ENCODE measurements around the gene LDB2.
A peak's percentile ranks its signal among the peaks of the same experiment; 100 is the strongest.

The LDB2 gene

DNA sequence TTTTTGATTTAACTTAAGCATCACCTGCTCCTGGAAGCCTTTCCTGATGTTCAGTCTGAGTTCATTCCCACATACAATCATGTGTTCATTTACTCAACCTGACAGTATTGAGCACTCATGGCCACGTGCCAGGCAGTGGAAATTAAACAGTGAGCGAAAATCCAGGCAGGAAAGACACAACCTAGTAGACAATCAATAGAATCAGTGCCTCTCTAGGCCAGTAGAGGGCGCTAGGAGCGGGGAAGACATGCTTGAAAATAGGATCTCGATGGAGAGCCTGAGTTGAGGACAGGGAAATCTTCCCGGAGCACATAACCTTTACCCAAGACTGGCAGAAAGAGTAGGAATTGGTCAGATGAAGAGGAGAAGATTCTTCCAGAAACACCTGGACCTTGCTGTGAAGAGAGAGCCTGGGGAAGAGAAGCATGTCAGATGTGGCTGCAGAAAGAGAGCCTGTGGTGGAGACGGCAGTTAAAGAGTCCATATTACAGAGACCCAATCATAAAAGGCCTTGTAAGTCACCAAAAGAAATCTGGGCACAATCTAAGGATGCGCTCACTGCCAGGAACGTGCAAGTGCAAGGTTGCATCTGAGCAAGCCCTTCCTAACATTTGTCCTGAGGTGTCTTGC lies 103.5 kb downstream of the LDB2 start:
- no peak overlapping the region for H3K4me2 ChIP-seq (ENCODE audit: low read depth, low read length)
- H3K9me2 ChIP-seq (replicated peaks; ENCODE audit: insufficient read depth, low read length) = no peaks in the 10 kb centered on the region
- no peaks in the 10 kb centered on the region for H4K20me1 ChIP-seq (ENCODE audit: insufficient read depth, low read length)
- no peaks in the 10 kb centered on the region for H3K27me3 ChIP-seq (replicated peaks; ENCODE audit: insufficient read depth, low read length)
- TF ChIP-seq EZH2 (optimal IDR thresholded peaks at IDR 0.05; ENCODE audit: low read depth, low read length) (no peak), EZH2phosphoT487 (IDR thresholded peaks at IDR 0.05; ENCODE audit: low read length) (no peak)
- TF ChIP-seq, protein P1, sequence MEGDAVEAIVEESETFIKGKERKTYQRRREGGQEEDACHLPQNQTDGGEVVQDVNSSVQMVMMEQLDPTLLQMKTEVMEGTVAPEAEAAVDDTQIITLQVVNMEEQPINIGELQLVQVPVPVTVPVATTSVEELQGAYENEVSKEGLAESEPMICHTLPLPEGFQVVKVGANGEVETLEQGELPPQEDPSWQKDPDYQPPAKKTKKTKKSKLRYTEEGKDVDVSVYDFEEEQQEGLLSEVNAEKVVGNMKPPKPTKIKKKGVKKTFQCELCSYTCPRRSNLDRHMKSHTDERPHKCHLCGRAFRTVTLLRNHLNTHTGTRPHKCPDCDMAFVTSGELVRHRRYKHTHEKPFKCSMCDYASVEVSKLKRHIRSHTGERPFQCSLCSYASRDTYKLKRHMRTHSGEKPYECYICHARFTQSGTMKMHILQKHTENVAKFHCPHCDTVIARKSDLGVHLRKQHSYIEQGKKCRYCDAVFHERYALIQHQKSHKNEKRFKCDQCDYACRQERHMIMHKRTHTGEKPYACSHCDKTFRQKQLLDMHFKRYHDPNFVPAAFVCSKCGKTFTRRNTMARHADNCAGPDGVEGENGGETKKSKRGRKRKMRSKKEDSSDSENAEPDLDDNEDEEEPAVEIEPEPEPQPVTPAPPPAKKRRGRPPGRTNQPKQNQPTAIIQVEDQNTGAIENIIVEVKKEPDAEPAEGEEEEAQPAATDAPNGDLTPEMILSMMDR (IDR thresholded peaks at IDR 0.05; ENCODE audit: low read length) = peak; percentile 56
- no peaks in the 10 kb centered on the region for H3K4me1 ChIP-seq (ENCODE audit: low read length)
- no peaks in the 10 kb centered on the region for H3F3A ChIP-seq (ENCODE audit: insufficient read depth, low read length)
- H3K9ac ChIP-seq (ENCODE audit: low read length) = no peak overlapping the region
- no peaks in the 10 kb centered on the region for H3K9me3 ChIP-seq (replicated peaks; ENCODE audit: insufficient read depth, low read length)
- peak; percentile 21 for DNase-seq
- no peak overlapping the region for H3K27ac ChIP-seq (ENCODE audit: low read length)
- H3K36me3 ChIP-seq (replicated peaks; ENCODE audit: insufficient read depth, low read length) = no peaks in the 10 kb centered on the region
- no peak overlapping the region for H3K4me3 ChIP-seq (ENCODE audit: low read length)
- H3K79me2 ChIP-seq (ENCODE audit: low read length) = no peaks in the 10 kb centered on the region
- H2AFZ ChIP-seq (ENCODE audit: low read length) = no peak overlapping the region

DNA sequence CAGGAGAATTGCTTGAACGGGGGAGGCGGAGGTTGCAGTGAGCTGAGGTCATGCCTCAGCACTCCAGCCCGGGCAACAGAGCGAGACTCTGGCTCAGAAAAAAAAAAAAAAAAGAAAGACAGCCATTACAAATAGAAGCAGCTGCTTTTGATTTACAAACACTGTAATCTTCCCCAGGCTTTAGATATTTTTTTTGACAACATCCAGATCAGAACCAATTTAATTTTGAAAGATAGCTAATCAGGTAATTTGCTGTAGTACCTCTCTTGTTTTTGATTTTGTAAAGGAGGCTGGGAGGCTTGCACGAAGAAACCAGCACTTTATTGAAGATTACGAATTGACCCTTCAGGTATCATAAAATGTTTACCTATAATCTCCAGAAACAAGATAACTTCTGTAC lies 107.0 kb downstream of the LDB2 start:
- TF ChIP-seq EZH2phosphoT487 (IDR thresholded peaks at IDR 0.05; ENCODE audit: low read length) = no peak
- TF ChIP-seq, protein P1 (IDR thresholded peaks at IDR 0.05; ENCODE audit: low read length) = no peak
- TF ChIP-seq EZH2 (optimal IDR thresholded peaks at IDR 0.05; ENCODE audit: low read depth, low read length) = no peak
- Histone ChIP-seq H3K27ac (ENCODE audit: low read length) (no peak overlapping the region), H3K9me2 (replicated peaks; ENCODE audit: insufficient read depth, low read length) (no peaks in the 10 kb centered on the region), H3K36me3 (replicated peaks; ENCODE audit: insufficient read depth, low read length) (no peaks in the 10 kb centered on the region), H3K4me3 (ENCODE audit: low read length) (no peak overlapping the region), H4K20me1 (ENCODE audit: insufficient read depth, low read length) (no peaks in the 10 kb centered on the region), H3K4me2 (ENCODE audit: low read depth, low read length) (no peak overlapping the region), H3K79me2 (ENCODE audit: low read length) (no peaks in the 10 kb centered on the region), H3F3A (ENCODE audit: insufficient read depth, low read length) (no peaks in the 10 kb centered on the region), H3K4me1 (ENCODE audit: low read length) (no peaks in the 10 kb centered on the region), H3K9me3 (replicated peaks; ENCODE audit: insufficient read depth, low read length) (no peaks in the 10 kb centered on the region), H3K9ac (ENCODE audit: low read length) (no peak overlapping the region), H2AFZ (ENCODE audit: low read length) (no peak overlapping the region), H3K27me3 (replicated peaks; ENCODE audit: insufficient read depth, low read length) (no peaks in the 10 kb centered on the region)
- DNase-seq = no peak

DNA sequence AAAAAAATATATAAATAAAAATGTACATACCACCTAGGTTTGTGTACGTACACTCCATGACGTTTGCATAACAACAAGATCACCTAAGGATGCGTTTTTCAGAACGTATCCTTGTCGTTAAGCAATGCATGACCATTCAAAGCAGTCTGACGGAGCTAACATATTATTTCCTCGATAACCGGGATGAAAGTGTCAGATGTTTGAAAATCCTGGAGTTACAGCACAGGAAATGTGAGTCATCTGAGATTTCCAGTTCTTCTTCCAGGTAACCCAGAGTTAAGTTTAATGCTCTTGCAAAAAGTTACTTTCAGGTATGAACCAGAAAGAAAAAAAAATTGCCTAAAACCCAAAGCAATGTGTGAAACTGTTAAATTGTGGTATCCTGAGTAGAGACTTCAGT lies 107.9 kb downstream of the LDB2 start:
- Histone ChIP-seq H3K4me2 (ENCODE audit: low read depth, low read length) (no peak overlapping the region), H3K9me3 (replicated peaks; ENCODE audit: insufficient read depth, low read length) (no peaks in the 10 kb centered on the region)

More for the DNA sequence above, 107.9 kb downstream of the LDB2 start:
- TF ChIP-seq, protein P1 (IDR thresholded peaks at IDR 0.05; ENCODE audit: low read length) = no peak
- TF ChIP-seq EZH2 (optimal IDR thresholded peaks at IDR 0.05; ENCODE audit: low read depth, low read length) (no peak), EZH2phosphoT487 (IDR thresholded peaks at IDR 0.05; ENCODE audit: low read length) (no peak)
- no peaks in the 10 kb centered on the region for H3F3A ChIP-seq (ENCODE audit: insufficient read depth, low read length)
- no peaks in the 10 kb centered on the region for H4K20me1 ChIP-seq (ENCODE audit: insufficient read depth, low read length)
- H3K4me1 ChIP-seq (ENCODE audit: low read length) = no peaks in the 10 kb centered on the region
- H3K9me2 ChIP-seq (replicated peaks; ENCODE audit: insufficient read depth, low read length) = no peaks in the 10 kb centered on the region
- DNase-seq = no peak
- no peaks in the 10 kb centered on the region for H3K27me3 ChIP-seq (replicated peaks; ENCODE audit: insufficient read depth, low read length)
- H3K79me2 ChIP-seq (ENCODE audit: low read length) = no peaks in the 10 kb centered on the region
- no peaks in the 10 kb centered on the region for H3K36me3 ChIP-seq (replicated peaks; ENCODE audit: insufficient read depth, low read length)
- H3K9ac ChIP-seq (ENCODE audit: low read length) = no peak overlapping the region
- no peak overlapping the region for H3K27ac ChIP-seq (ENCODE audit: low read length)
- H2AFZ ChIP-seq (ENCODE audit: low read length) = no peak overlapping the region
- H3K4me3 ChIP-seq (ENCODE audit: low read length) = no peak overlapping the region

Data from MM.1S (cell line).